Iris pigment epithelial cell (primary cell): Measurements from ENCODE around the gene DNAJC7.
"Not testable (repeated sequence)": the region's sequence is repeated elsewhere in the genome, so short reads cannot be mapped to it uniquely, and the experiment has no call there.

ENCODE experiments used
- DNase-seq: peaks from one replicate; pipeline ENCODE4 v3.0.0-alpha.2; 2011; ENCODE audit warnings: low read depth

Gene DNAJC7

DNA sequence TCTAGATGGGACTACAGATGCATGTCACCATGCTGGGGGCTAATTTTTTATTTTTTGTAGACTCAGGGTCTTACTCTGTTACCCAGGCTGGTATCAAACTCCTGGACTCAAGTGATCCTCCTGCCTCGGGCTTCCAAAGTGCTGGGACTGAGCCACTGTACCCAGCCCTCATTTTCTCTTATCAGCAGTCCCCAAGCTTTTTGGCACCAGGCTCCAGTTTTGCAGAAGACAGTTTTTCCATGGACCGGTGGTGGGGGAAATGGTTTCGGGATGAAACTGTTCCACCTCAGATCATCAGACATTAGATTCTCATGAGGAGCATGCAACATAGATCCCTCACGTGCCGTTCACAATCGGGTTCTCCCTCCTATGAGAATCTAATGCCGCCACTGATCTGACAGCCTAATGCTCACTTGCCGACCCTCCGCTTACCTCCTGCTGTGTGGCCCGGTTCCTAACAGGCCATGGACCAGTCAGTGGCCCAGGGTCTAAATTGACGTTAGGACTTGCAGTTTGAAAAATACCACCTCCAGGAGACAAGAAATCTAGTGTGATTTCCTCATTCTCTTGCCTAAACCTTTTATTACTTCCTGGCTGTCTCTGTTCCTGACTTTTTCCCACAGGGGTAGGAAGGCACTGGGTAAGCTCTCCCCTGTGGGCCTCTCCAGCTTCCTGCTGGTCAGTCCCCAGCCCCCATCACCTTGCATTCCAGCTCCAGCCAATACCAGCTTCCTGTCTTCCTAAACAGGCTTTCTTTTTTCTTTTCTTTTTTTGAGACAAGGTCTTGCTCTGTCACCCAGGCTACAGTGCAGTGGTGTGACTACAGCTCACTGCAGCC lies 60.0 kb downstream of the DNAJC7 start:
- DNase-seq = peak; percentile 27

DNA sequence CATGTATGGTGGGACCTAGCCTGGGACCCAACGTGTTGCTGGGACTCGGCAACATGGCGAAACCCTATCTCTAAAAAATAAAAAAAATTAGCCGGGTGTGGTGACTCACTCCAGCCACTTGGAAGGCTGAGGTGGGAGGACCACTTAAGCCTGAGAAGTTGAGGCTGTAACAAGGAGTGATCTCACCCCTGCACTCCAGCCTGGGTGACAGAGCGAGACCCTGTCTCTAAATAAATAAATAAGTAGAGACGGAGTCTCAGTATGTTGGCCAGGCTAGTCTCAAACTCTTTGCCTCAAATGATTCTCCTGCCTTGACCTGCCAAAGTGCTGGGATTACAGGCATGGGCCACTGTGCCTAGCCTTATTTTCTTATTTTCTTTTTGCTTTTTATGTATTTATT lies 60.7 kb downstream of the DNAJC7 start:
- DNase-seq = no peak

GRCh38 chr17:41948762-41949460 lies 68.3 kb downstream of the DNAJC7 start:
- DNase-seq = no peak

DNA sequence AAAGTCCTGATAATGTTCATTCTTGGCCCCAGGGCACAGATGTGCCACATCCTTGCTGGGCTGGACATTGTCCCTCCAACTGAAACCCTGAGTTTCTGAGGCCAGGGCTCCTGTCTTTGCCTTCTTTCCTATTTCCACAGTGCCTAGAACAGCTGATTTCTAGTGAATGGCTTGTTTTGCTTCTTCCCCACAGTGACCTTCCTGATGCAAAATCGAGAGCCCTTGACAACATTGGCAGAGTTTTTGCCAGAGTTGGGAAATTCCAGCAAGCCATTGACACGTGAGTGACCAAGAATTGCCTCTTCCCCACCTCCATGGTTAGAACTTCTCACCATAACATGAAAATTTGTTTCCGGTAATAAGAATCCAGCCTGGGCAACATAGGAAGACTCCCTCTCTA lies 72.3 kb downstream of the DNAJC7 start:
- DNase-seq = no peak

DNA sequence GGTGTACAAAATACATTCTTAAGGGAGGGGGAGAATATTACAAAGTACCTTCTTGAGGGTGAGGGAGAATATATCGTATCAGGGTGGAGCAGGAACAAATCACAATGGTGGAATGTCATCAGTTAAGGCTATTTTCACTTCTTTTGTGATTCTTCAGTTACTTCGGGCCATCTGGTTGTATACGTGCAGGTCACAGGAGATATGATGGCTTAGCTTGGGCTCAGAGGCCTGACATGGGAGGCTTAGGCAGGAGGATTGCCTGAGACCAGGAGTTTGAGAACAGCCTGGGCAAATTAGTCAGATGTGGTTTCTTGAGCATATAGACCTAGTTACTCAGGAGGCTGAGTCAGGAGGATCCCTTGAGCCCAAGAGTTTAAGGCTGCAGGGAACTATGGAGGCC lies 73.7 kb downstream of the DNAJC7 start:
- DNase-seq = no peak

GRCh38 chr17:41942626-41943373 lies 74.4 kb downstream of the DNAJC7 start:
- no peak for DNase-seq

GRCh38 chr17:41941168-41941567 lies 76.1 kb downstream of the DNAJC7 start:
- DNase-seq = no peak

DNA sequence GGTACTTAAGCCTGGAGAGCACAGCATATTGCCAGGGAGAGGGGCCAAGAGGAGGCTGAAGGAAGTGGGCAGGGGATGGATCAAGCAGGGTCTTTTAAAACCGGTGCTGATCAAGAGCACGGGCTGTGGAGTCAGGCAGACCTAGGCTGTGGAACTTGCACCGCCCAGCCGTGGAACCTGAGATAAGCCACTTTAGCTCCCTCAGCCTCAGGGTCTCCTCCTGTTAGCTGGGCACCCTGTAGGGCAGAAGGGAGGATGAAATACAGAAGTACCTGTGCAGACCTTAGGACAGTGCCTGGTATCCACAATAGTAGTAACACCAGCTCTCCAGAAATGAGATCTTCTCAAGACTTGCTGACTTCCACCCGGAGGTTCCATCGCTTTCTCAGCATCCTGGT lies 77.5 kb downstream of the DNAJC7 start:
- no peak for DNase-seq

DNA sequence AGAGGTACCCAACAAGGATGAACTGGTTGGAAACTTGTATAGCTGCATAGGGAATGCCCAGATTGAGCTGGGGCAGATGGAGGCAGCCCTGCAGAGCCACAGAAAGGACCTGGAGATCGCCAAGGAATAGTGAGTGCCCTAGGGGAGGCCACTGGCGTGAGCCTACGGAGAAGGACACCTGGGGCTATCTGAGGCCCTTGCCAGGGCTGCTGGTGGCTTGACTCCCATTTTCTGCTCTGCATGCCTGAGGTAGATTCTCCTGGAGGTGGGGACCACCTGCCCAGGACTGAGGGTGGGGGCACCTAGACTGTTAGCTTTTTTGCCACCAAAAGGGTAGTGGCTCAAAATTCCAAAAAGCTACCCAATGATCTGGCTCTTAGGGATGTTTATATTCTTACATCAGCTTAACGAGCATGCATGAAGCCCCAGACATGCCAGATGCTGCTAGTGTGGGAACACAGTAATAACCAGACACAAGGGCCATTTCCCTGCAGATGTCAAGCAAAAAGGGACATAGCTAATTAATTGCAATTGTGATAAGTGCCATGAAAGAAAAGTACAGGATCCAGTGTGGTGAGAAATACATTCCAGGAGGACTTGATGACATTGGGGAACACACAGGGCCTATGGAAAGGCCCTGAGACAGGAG lies 78.1 kb downstream of the DNAJC7 start:
- DNase-seq = no peak

- no peak for DNase-seq
Measured at GRCh38 chr17:41937970-41938954, 79.0 kb downstream of the DNAJC7 start.

DNA sequence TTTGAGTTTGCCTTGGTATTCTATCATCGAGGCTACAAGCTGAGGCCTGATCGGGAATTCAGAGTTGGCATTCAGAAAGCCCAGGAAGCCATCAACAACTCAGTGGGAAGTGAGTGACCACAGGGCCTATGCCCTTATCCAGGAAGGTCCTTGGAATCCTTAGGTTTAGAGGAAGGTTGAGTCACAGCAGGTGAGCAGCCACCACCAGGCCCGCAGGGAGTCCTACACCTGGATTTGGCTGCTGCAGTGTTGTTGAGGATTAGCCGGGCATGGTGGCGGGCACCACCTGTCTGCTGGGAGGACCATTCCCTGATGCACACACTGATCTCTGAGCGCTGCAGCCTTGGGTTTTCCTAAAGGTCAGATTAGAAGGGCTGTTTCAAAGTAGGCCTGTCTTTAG lies 81.6 kb downstream of the DNAJC7 start:
- no peak for DNase-seq

DNA sequence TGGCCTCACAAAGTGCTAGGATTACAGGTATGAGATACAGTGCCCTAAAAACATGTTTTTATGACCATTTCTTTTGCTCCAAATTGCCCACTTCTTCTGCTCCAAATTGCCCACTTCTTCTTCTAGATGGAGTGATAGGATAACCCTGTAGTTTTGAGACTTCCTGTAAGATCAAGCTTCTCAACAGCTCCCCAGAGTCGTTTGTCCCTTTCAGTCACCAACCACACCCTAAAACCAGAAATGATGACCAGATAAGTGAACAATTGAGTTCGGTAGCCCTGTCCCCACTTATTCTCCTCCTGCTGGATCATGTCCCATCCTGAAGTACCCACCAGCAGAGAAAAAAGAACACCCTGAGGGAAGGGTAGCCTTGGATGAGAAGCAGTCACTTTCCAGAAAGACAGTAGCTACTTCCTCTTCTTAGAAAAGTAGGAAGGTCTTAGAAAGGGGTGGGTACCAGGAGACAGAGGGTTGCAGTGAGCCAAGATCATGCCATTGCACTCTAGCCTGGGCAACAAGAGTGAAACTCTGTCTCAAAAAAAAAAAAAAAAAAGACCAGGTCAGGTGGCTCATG lies 84.3 kb downstream of the DNAJC7 start:
- DNase-seq = no peak

- not testable (repeated sequence) for DNase-seq
Measured at GRCh38 chr17:41931715-41932114, 85.5 kb downstream of the DNAJC7 start.

GRCh38 chr17:41930833-41931156 lies 86.4 kb downstream of the DNAJC7 start:
- DNase-seq = not testable (repeated sequence)

DNA sequence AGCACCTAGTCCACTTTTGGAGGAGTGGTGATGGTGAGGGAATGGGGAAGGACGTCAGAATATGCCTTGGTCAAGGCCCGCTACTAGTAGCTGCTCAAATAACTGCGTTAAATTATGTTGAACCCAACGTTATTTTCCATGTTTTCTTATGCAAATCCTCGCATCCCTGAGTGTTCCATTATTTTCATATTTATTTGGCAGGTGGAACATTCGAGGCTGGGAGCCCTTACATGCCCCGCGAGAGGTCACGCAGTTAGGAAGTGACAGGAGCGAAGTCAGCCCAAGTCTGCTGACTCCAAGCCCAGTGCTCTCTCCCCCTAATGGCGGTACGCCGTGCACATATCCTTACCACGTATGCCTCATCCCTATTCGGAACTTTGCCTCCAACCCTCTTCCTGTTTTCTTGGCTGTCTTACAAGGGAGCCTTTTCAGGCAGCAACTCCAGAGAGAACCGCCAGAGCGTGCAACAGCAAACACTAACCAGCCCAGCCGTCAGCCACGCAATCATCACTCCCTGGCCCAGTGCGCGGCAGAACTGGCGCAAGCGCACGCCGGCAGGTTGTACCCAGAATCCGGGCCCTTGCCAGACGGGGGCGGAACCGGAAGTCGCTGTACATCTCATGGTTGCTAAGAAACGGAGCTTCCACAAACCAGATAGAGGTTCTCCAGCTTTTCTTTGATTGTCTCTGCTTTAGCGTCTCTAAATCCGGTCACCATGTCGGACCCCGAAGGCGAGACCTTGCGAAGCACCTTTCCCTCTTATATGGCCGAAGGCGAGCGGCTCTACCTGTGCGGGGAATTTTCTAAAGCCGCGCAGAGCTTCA lies 87.0 kb downstream of the DNAJC7 start, which contains the start of gene ODAD4:
Gene ODAD4 (plus strand): TSS at position 609 of the 824 bp plus-strand sequence. CDS start 107 bp downstream, at position 716.
- peak; percentile 98 for DNase-seq

DNA sequence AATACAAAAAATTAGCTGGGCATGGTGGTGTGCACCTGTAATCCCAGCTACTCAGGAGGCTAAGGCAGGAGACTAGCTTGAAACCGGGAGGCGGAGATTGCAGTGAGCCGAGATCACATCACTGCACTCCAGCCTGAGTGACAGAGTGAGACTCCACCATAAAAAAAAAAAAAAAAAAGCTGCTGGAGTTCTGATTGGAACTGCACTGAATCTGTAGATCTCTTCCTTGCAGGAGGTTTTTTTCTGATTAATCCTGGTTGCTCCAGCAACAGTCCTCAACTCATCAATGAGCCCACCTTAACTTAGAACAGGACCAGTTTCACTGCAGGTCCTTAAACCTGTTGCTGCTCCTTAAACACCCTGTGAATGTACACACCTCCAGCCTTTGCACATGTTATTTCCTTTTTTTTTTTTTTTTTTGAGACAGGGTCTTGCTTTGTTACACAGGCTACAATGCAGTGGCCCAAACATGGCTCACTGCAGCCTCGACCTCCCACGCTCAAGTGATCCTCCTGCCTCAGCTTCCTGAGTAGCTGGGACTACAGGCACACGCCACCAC lies 88.5 kb downstream of the DNAJC7 start:
- no peak for DNase-seq
